DOHH2 (cell line): ENCODE measurements around the gene TOB1.

ENCODE experiments used
- CTCF ChIP-seq: fragments of 200-600 bp; sonication (generic); IDR thresholded peaks from one replicate; pipeline ENCODE4 v1.5.1; 2014; ENCODE audit warnings: antibody characterized with exemption, mild to moderate bottlenecking, low read depth, low read length; ENCODE audit not compliant: poor library complexity, severe bottlenecking
- EZH2phosphoT487 ChIP-seq: fragments of 200-600 bp; sonication (generic); IDR thresholded peaks from 2 replicates; pipeline ENCODE4 v1.6.1; 2017; ENCODE audit warnings: borderline replicate concordance, mild to moderate bottlenecking, antibody characterized with exemption, low read length, moderate library complexity, mixed read lengths

GRCh38 chr17:50882851-50883250, 16.7 kb upstream of the TOB1 start:
- no peak for TF ChIP-seq CTCF
- no peak for TF ChIP-seq EZH2phosphoT487
